IMR-90 (cell line): ENCODE data around the gene UACA. TPM values are rescaled to one million over a fixed set of nuclear protein-coding genes. Genes with fewer than 3 reads are reported as not detected.

Source experiments
- ATAC-seq: fragments of 200-7000 bp; cut with Tn5 transposase; 2 replicates; pipeline ENCODE4 v1.9.1; 2020; ENCODE audit warnings: low read depth, mild to moderate bottlenecking, moderate library complexity
- BruUV-seq: library from RNA; stranded (reverse); fragments of 400-500 nt; replicated peaks from 2 replicates; lab custom pipeline; 2021; lab: Mats Ljungman, UMichigan
- CTCF ChIA-PET: fragments of 300-600 bp; formaldehyde crosslinking; extraction: SDS; loops from one replicate; lab custom pipeline; 2021; ENCODE audit warnings: antibody characterized with exemption; lab: Yijun Ruan, JAX
- POLR2A ChIA-PET: fragments of 300-600 bp; sonication (Branson Sonifier 250); formaldehyde crosslinking; loops from one replicate; lab custom pipeline; 2022; ENCODE audit warnings: antibody characterized with exemption; ENCODE audit not compliant: unreplicated experiment; lab: Charles Lee
- DNase-seq: peaks from one replicate; pipeline ENCODE4 v3.0.0; 2013
- H2AFZ ChIP-seq: replicated peaks from 2 replicates; pipeline ENCODE3; 2013; ENCODE audit warnings: low read length, mild to moderate bottlenecking; ENCODE audit not compliant: poor library complexity
- H2AK5ac ChIP-seq: 2 replicates; pipeline ENCODE4 v1.6.1; 2013; ENCODE audit warnings: low read depth, low read length, inconsistent platforms
- H2AK9ac ChIP-seq: replicated peaks from 2 replicates; pipeline ENCODE3; 2013; ENCODE audit warnings: mild to moderate bottlenecking, low read depth, low read length, moderate library complexity; ENCODE audit not compliant: poor library complexity
- H2BK120ac ChIP-seq: 2 replicates; pipeline ENCODE4 v1.6.1; 2013; ENCODE audit warnings: low read depth, low read length, inconsistent platforms
- H2BK15ac ChIP-seq: 3 replicates; pipeline ENCODE4 v1.6.1; 2013; ENCODE audit warnings: low read depth, low read length, inconsistent platforms
- H2BK20ac ChIP-seq: 2 replicates; pipeline ENCODE4 v1.6.1; 2013; ENCODE audit warnings: low read depth, mild to moderate bottlenecking, inconsistent platforms, low read length, moderate library complexity
- H2BK5ac ChIP-seq: 2 replicates; pipeline ENCODE4 v1.6.1; 2013; ENCODE audit warnings: mild to moderate bottlenecking, low read depth, low read length, inconsistent platforms; ENCODE audit not compliant: poor library complexity, severe bottlenecking
- H3K14ac ChIP-seq: replicated peaks from 2 replicates; pipeline ENCODE4 v1.6.1; 2013; ENCODE audit warnings: low read depth, low read length, inconsistent platforms
- H3K18ac ChIP-seq: 2 replicates; pipeline ENCODE4 v1.6.1; 2013; ENCODE audit warnings: low read depth, low read length, control low read depth
- H3K23ac ChIP-seq: 2 replicates; pipeline ENCODE4 v1.6.1; 2013; ENCODE audit warnings: low read depth, low read length, inconsistent platforms
- H3K27ac ChIP-seq: 2 replicates; pipeline ENCODE4 v1.5.1; 2013; ENCODE audit warnings: mild to moderate bottlenecking, control low read depth, low read length; ENCODE audit not compliant: insufficient read depth
- H3K27me3 ChIP-seq: 2 replicates; pipeline ENCODE4 v1.6.1; 2013; ENCODE audit warnings: low read length; ENCODE audit not compliant: control insufficient read depth, insufficient read depth
- H3K36me3 ChIP-seq: 2 replicates; pipeline ENCODE4 v1.6.1; 2013; ENCODE audit warnings: low read length, mixed read lengths; ENCODE audit not compliant: control insufficient read depth, insufficient read depth
- H3K4ac ChIP-seq: 2 replicates; pipeline ENCODE4 v1.6.1; 2013; ENCODE audit warnings: low read depth, low read length, inconsistent platforms
- H3K4me1 ChIP-seq: 2 replicates; pipeline ENCODE4 v1.6.1; 2013; ENCODE audit warnings: low read length, mixed read lengths; ENCODE audit not compliant: control insufficient read depth, insufficient read depth
- H3K4me2 ChIP-seq: 2 replicates; pipeline ENCODE4 v1.6.1; 2013; ENCODE audit warnings: low read depth, mild to moderate bottlenecking, control low read depth, low read length, moderate library complexity
- H3K4me3 ChIP-seq: 2 replicates; pipeline ENCODE4 v1.5.1; 2013; ENCODE audit warnings: low read depth, mild to moderate bottlenecking, control low read depth, low read length, moderate library complexity; ENCODE audit not compliant: insufficient read depth
- H3K56ac ChIP-seq: 2 replicates; pipeline ENCODE4 v1.6.1; 2013; ENCODE audit warnings: low read length, inconsistent platforms; ENCODE audit not compliant: insufficient read depth; ENCODE audit errors: extremely low read depth
- H3K79me1 ChIP-seq, 2 experiments: 2 replicates each; pipeline ENCODE4 v1.6.1; 2013; ENCODE audit warnings: low read length in 2 of 2, inconsistent platforms in 1 of 2, low read depth in 1 of 2
- H3K9ac ChIP-seq: 2 replicates; pipeline ENCODE4 v1.6.1; 2013; ENCODE audit warnings: low read depth, low read length, control low read depth
- H3K9me1 ChIP-seq: 2 replicates; pipeline ENCODE4 v1.6.1; 2013; ENCODE audit warnings: low read length, inconsistent platforms; ENCODE audit not compliant: insufficient read depth
- H3K9me3 ChIP-seq: 2 replicates; pipeline ENCODE4 v1.6.1; 2013; ENCODE audit warnings: low read length; ENCODE audit not compliant: control insufficient read depth, insufficient read depth
- H4K20me1 ChIP-seq: 2 replicates; pipeline ENCODE4 v1.6.1; 2013; ENCODE audit warnings: low read length, inconsistent platforms; ENCODE audit not compliant: insufficient read depth
- H4K5ac ChIP-seq: 2 replicates; pipeline ENCODE4 v1.6.1; 2013; ENCODE audit warnings: mild to moderate bottlenecking, low read depth, low read length, control low read depth
- H4K8ac ChIP-seq, 2 experiments: 2 replicates each; pipeline ENCODE4 v1.6.1; 2013; ENCODE audit warnings: low read depth in 2 of 2, low read length in 2 of 2, control low read depth in 1 of 2, inconsistent platforms in 1 of 2
- H4K91ac ChIP-seq: 2 replicates; pipeline ENCODE4 v1.6.1; 2013; ENCODE audit warnings: low read depth, low read length, inconsistent platforms; ENCODE audit not compliant: insufficient read depth
- BHLHE40 ChIP-seq: fragments of 150-350 bp; IDR thresholded peaks from 2 replicates; pipeline ENCODE4 v1.6.1; 2016; ENCODE audit warnings: mild to moderate bottlenecking, low read depth, low read length
- ELK1 ChIP-seq: fragments of 150-350 bp; IDR thresholded peaks from 2 replicates; pipeline ENCODE4 v1.6.1; 2016; ENCODE audit warnings: low read depth, mild to moderate bottlenecking, low read length, moderate library complexity, borderline replicate concordance
- FOS ChIP-seq: fragments of 150-350 bp; IDR thresholded peaks from 2 replicates; pipeline ENCODE4 v1.6.1; 2016; ENCODE audit warnings: low read depth, low read length
- MAZ ChIP-seq: IDR thresholded peaks from 2 replicates; pipeline ENCODE4 v1.6.1; 2012; ENCODE audit warnings: low read depth, mild to moderate bottlenecking, low read length, improper control_type of control experiment, moderate library complexity, borderline replicate concordance
- RCOR1 ChIP-seq: IDR thresholded peaks from 2 replicates; pipeline ENCODE4 v1.6.1; 2012; ENCODE audit warnings: mild to moderate bottlenecking, low read length, improper control_type of control experiment; ENCODE audit not compliant: insufficient replicate concordance
- WGBS, 2 experiments: methylation state at CpG; one replicate each; pipeline versions ENCODE4 v1.1.5 to v1.1.7; 2013; ENCODE audit warnings: missing lambda C conversion rate in 2 of 2; ENCODE audit not compliant: insufficient read length in 1 of 2; ENCODE audit errors: extremely low coverage in 2 of 2; 5-methylcytosine and 5-hydroxymethylcytosine counted together
- dilution Hi-C: fragments of 300-500 bp; cut with HindIII; formaldehyde crosslinking; loops from one replicate; pipeline ENCODE4 v1.14.3; 2018; ENCODE audit warnings: low sequenced_read_pairs; ENCODE audit not compliant: unreplicated experiment
- in situ Hi-C: fragments of 300-500 bp; cut with MboI; formaldehyde crosslinking; loops from 3 replicates; pipeline ENCODE4 v1.14.3; 2019; ENCODE audit warnings: low sequenced_read_pairs, inconsistent platforms, mixed read lengths
- intact Hi-C: fragments of 100-400 bp; cut with micrococcal nuclease; formaldehyde crosslinking; loops from 2 replicates; pipeline ENCODE4 v1.10.0; 2022
- polyA plus RNA-seq, 3 experiments: library from polyadenylated mRNA; depleted of rRNA; stranded (reverse); fragments of >200 nt; gene quantifications; 2 replicates each; pipeline ENCODE4 v1.2.3, GENCODE V29; 2012; ENCODE audit warnings: low replicate concordance in 1 of 3
- total RNA-seq: library from RNA; depleted of rRNA; stranded (reverse); fragments of >200 nt; gene quantifications from 2 replicates; pipeline ENCODE4 v1.2.3, GENCODE V29; 2012

UACA gene
- total and polyA plus RNA-seq, 2 of the 4 experiments (the other 2 are of a cell fraction) = 156 to 507 TPM

GRCh38 chr15:70627322-70627721 lies 136.0 kb downstream of the UACA start:
- Histone ChIP-seq H3K27ac (no peak overlapping the region), H3K27me3 (no peaks in the 10 kb centered on the region), H2BK20ac (no peak overlapping the region), H4K5ac (no peak overlapping the region), H2AK9ac (no peak overlapping the region), H3K4me2 (no peak overlapping the region), H3K9me1 (peaks cover 3% of the 10 kb centered on the region), H4K8ac (no peak overlapping the region), H3K9ac (no peak overlapping the region), H3K9me3 (peaks cover 3% of the 10 kb centered on the region; the same call in 1 of the 2 replicates), H3K4me3 (no peak overlapping the region), H2BK5ac (no peak overlapping the region), H3K23ac (no peak overlapping the region), H2BK15ac (no peak overlapping the region), H2BK120ac (no peak overlapping the region), H3K4me1 (no peaks in the 10 kb centered on the region), H3K14ac (no peak overlapping the region), H3K56ac (no peak overlapping the region), H3K4ac (no peak overlapping the region), H3K79me1 (peaks cover 0 to under 1% of the 10 kb centered on the region in 2 experiments; a peak in 1 of 4 replicates), H2AK5ac (no peak overlapping the region), H3K18ac (no peak overlapping the region), H4K91ac (no peak overlapping the region), H4K20me1 (no peaks in the 10 kb centered on the region), H2AFZ (no peak overlapping the region), H3K36me3 (no peaks in the 10 kb centered on the region)
- dilution Hi-C loops = no loop called here
- POLR2A ChIA-PET = no interaction called here
- no peak for ATAC-seq
- CTCF ChIA-PET = no interaction called here
- in situ Hi-C loops = no loop called here
- no peak for TF ChIP-seq MAZ
- no peak for TF ChIP-seq FOS
- TF ChIP-seq ELK1 = no peak
- TF ChIP-seq BHLHE40 = no peak
- TF ChIP-seq RCOR1 = no peak
- intact Hi-C loops = no loop called here
- no TSS peak for BruUV-seq
- DNase-seq = no peak
- WGBS, 2 experiments = 90% methylated on average over 2 of the region's 7 CpGs; no CpG with 5 or more reads in 1 of the 2 experiments
